DND-41 (cell line): Measurements from ENCODE around the gene RERGL.

Experiments
- CTCF ChIP-seq: IDR thresholded peaks from 2 replicates; pipeline ENCODE4 v1.5.1; 2012; ENCODE audit warnings: borderline replicate concordance, low read length, moderate library complexity, mild to moderate bottlenecking; ENCODE audit not compliant: poor library complexity, severe bottlenecking; ENCODE audit errors: extremely low read depth
- EZH2 ChIP-seq: IDR thresholded peaks from 3 replicates; pipeline ENCODE4 v1.6.1; 2012; ENCODE audit warnings: borderline replicate concordance, low read depth, mild to moderate bottlenecking, moderate library complexity, low read length, inconsistent platforms; ENCODE audit not compliant: severe bottlenecking

GRCh38 chr12:18074001-18074400, 16.0 kb downstream of the RERGL start:
- TF ChIP-seq CTCF (no peak), EZH2 (no peak)
